ENCODE measurements around the gene PLCB1.

Gene PLCB1

DNA sequence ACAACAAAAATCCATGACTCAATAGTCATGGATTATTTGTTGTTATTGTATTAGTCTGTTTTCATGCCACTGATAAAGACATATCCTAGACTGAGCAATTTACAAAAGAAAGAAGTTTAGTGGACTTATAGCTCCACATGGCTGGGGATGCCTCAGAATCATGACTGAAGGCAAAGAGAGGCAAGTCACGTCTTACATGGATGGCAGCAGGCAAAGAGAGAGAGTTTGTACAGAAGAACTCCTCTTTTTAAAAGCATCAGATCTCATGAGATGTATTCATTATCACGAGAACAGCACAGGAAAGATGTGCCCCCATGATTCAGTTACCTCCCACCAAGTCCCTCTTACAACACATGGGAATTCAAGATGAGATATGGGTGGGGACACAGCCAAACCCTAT lies 792.5 kb downstream of the PLCB1 start:
- no peak for DNase-seq

- DNase-seq = no peak
Observed at GRCh38 chr20:8930726-8931125, 798.7 kb downstream of the PLCB1 start.

- DNase-seq = no peak
Observed at GRCh38 chr20:8932192-8933165, 800.4 kb downstream of the PLCB1 start.

DNA sequence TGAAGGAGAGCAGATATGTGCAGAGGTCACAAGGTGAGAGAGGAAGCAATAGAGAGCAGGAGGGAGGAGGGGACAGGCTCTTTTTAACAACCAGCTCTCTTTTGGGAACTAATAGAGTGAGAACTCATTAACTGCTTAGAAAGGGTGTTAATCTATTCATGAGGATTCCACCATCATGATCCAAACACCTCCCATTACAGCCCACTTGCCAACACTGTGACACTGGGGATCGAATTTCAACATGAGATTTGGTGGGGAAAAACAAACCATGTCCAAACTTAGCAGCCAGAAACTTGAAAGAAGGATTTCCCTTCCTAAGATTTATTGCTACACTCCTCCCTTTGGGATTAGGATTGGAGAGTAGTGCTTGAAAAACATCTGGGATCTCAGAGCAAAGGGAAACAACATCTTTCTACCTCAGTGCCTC lies 801.3 kb downstream of the PLCB1 start:
- no peak for DNase-seq

DNA sequence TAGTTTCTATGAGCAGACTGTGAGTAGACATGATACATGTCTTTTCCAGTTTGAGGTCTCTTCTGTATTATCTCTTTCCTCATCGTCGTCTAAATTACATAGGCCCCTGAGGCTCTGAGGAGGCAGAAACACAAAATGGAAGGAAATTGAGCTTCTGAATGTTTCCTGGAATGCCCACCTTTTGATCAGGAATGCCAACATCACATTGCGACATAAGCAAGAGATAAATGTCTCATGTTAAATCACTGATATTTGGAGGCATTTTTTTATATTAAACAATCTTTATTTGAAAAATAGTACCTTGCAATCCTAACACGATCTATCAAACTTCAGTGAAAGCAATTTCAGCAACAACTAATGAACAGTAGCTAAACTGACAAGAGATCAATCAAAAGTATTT lies 802.3 kb downstream of the PLCB1 start:
- no peak for DNase-seq

All from SHP77 treated with DMSO at 0.1 percent for 48 hours (cell line).